Activated CD4-positive, alpha-beta T cell treated with anti-CD3 and anti-CD28 coated beads for 24 hours (primary cell): Measurements from ENCODE around the gene ATR.

ENCODE experiments used
- DNase-seq, 2 donors: peaks; one replicate each; pipeline ENCODE4 v3.0.0-alpha.2; 2020; ENCODE audit warnings: low read depth in 2 of 2

ATR gene

GRCh38 chr3:142523921-142524566 lies 54.5 kb downstream of the ATR start:
- no peak for DNase-seq

- DNase-seq, result no peak
Measured at GRCh38 chr3:142509079-142509478, 69.5 kb downstream of the ATR start.

DNA sequence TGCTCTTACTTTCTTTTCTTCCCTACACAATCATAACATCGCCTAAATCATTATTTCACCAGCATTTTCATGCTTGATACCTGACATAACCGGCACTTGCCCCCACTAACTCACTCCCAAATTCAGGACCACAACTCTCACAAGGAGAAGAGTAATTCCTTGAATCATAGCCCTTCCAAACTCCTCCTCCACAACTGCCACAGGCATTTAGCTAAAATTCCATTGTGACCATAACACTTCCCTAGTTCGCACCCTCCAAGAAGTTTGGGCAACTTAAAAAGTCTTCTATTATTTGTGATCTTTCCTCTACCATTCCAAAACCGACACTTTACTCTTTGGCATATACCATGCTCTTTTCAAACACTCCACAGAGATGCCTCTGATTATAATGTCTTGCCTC lies 71.3 kb downstream of the ATR start:
- DNase-seq, result no peak

GRCh38 chr3:142502187-142502985 lies 76.1 kb downstream of the ATR start:
- DNase-seq, result no peak

DNA sequence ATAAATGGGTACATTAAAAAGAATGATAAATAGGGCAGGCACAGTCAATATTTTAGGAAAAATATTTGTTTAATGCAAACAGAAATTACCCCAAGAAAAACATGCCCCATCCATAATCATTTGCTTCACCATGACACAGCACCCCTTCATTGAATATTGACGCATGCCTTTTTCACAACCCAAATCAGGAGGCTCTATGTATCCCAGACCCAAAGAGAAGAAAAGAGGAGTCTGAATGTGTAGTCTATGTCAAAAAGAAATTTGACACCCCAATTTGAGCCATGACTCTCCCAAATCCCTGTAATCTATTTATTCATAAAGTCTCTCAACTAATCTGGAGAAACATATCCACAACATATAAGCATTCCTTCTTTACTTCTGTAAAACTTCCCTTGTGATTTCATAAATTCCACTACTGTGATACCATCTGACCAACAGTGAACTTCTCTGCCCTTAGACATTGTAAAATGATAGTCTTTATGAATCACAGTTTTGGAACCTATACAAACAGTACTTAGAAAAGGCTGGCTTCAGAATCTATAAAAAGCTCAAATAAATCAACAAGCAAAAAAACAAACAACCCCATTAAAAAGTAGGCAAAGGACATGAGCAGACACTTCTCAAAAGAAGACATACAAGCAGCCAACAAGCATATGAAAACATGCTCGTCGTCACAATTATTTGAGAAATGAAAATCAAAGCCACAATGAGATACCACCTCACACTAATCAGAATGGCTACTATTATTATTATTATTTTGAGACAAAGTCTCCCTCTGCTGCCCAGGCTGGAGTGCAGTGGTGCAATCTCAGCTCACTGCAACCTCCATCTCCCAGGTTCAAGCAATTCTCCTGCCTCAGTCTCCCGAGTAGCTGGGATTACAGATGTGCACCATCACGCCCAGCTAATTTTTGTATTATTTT lies 77.3 kb downstream of the ATR start:
- DNase-seq, result no peak

- no peak for DNase-seq
Measured at GRCh38 chr3:142500211-142500610, 78.3 kb downstream of the ATR start.

DNA sequence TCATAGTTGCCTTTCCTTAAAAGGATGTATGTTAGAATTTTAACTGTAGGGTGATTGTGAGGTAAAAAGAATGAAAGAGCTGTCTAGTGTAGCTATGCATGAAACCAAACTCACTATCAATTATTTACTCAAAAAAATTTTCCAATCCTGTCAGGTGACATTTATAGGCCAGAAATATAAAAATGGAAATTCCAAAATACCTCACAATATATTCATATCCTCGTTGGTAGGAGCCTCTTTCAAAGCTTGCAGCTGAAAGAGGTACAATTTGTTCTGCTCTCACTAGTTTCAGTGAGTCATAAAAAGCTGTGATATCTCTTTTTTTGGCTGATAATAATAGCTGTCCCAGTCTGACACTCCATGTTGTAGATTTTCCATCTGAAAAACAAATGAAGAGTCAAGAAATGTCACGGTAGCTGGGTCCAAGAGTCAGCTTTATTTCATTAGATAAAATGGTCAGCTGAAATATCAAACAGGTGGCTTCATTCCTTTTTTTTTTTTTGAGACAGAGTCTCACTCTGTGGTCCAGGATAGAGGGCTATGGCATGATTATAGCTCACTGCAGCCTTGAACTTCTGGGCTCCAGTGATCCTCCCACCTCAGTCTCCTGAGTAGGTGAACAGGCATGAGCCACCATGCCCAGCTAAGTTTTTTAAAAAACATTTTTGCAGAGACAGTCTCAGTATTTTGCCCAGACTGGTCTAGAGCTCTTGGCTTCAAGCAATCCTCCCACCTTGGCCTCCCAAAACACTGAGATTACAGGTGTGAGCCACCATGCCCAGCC lies 79.9 kb downstream of the ATR start:
- no peak for DNase-seq

DNA sequence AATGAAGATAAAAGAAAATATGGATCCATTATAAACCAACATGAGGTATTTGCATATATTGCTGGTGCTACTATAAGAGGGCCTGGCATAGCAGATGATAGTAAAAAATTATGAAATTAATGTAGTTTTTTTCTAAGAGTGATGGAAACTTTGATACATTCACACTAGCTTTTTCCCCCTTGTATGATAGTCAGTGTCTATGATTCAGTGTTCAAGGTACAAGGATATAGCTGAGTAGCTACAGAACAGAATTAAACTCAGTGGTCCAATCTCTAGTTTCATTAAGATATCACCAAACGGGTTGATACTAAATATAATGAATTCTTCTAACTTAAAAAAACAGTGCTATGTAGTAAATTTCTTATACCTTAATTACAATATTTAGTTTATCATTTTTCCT lies 80.8 kb downstream of the ATR start:
- no peak for DNase-seq

GRCh38 chr3:142495103-142495502 lies 83.4 kb downstream of the ATR start:
- no peak for DNase-seq

- DNase-seq, result no peak
Measured at GRCh38 chr3:142492184-142492583, 86.3 kb downstream of the ATR start.

GRCh38 chr3:142489572-142490323 lies 88.8 kb downstream of the ATR start:
- DNase-seq, result no peak

DNA sequence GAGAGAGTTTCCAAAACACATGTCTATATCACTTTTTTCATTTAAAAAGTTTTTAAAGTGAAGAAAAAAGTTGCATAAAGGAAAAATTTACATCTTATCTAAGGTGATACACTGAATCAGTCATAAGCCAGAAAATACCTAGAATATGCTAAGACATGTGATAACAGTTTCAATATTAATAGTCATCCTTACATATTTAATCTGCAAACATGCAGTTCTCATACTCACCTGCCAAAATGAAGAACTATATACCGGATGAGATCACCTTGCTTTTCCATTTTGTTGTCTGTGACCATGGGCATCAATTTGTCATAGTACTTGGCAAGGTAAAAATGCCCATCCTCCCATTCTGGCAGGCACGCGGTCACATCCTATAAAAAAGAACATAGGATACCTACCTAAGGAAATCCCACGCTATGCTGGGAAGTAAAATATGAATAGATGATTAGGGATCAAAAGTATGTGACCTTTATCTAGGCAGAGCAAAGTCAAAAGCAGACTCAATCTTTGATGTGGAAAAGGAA lies 93.6 kb downstream of the ATR start:
- DNase-seq, result no peak

DNA sequence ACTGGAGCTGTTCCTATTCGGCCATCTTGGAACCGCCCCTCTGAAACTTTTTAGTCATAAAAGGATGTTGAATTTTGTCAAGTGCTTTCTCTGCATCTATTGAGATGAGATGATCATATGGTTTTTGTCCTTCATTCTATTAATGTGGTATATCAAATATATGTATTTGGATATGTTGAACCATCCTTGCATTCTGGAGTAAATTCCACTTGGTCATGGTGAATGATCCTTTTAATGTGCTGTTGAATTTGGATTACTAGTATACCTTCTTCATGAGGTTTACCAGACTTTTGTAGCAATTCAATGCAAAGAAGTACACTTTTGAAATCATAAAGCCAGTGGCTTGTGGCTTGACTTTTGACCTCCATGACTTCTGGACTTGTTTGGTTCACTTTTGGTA lies 97.3 kb downstream of the ATR start:
- DNase-seq, result no peak

DNA sequence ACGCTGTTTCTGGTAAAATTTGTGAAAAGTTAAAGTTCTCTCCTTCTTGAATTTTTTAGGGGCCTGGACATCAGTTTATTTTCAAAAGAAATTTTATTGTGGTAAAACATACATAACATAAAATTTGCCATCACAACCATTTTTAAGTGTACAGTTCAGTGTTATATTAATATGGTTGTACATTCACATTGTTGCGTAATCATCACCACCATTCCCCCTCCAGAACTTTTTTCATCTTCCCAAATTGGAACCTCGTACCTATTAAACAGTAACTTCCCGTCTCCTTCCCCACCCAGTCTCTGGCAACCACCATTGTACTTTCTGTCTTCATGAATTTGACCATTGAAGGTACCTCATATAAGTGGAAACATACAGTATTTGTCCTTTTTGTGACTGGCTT lies 107.7 kb downstream of the ATR start:
- DNase-seq, result no peak

- no peak for DNase-seq
Measured at GRCh38 chr3:142468456-142468855, 110.1 kb downstream of the ATR start.

GRCh38 chr3:142467768-142468167 lies 110.8 kb downstream of the ATR start:
- DNase-seq, result no peak

GRCh38 chr3:142460689-142461088 lies 117.8 kb downstream of the ATR start:
- DNase-seq, result no peak

- no peak for DNase-seq
Measured at GRCh38 chr3:142459929-142460328, 118.6 kb downstream of the ATR start.

DNA sequence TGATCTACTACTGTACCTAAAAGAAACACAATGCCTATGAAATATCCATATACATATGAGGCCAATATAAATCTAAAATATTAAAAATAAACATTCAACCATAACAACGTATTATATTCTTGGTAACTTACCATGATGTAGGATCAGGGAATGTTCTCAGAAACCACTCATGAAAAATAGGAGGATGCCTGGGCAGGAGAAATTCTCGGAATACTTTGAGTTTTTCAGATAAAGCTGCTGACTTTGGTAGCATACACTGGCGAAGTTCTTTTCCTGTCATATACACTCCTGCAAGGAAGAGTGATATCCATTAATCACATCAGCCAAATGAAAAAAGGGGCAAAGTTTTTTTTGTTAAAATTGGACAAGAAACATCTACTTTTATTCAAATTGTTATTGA lies 119.4 kb downstream of the ATR start:
- DNase-seq, result no peak

- no peak for DNase-seq
Measured at GRCh38 chr3:142450881-142451280, 127.7 kb downstream of the ATR start.

DNA sequence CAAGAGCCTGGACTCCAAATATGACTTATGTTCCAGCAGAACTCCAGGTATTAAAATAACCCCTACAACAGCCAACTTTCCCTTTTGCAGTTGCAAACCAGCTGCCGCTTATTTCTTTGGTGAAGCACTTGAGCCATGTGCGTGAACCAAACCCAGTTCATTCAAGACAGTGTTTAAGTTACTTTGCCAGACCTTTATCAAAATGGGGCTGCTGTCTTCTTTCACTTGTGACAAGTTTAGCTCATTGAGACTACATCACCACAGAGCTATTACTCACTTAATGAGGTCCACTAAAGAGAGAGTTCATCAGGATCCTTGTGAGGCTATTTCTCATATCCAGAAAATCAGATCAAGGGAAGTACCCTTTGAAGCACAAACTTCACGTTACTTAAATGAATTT lies 128.3 kb downstream of the ATR start:
- DNase-seq, result no peak
